ENCODE results near the gene TJP1. TPM values are rescaled to one million over a fixed set of nuclear protein-coding genes. Genes with fewer than 3 reads are reported as not detected.
"Not testable (repeated sequence)": the region's sequence is repeated elsewhere in the genome, so short reads cannot be mapped to it uniquely, and the experiment has no call there.

The TJP1 gene
- total RNA-seq, 2 experiments from 2014 or later, result not detected

GRCh38 chr15:29682361-29682760 is 139.9 kb downstream of the TJP1 start:
- Mint-ChIP-seq H3K27ac (no peak overlapping the region), H3K36me3 (ENCODE audit: low read depth) (no peaks in the 10 kb centered on the region), H3K27me3 (peaks cover 5% of the 10 kb centered on the region), H3K4me1 (peaks cover 2% of the 10 kb centered on the region), H3K9me3 (no peaks in the 10 kb centered on the region), H3K4me3 (no peak overlapping the region)
- ChIA-PET CTCF (no interaction called here), POLR2A (no interaction called here)
- DNase-seq, result no peak

GRCh38 chr15:29681946-29682345 is 140.3 kb downstream of the TJP1 start:
- Mint-ChIP-seq H3K9me3 (no peaks in the 10 kb centered on the region), H3K36me3 (ENCODE audit: low read depth) (no peaks in the 10 kb centered on the region), H3K27ac (no peak overlapping the region), H3K27me3 (peaks cover 9% of the 10 kb centered on the region), H3K4me1 (peaks cover 2% of the 10 kb centered on the region), H3K4me3 (no peak overlapping the region)
- ChIA-PET POLR2A (no interaction called here), CTCF (no interaction called here)
- no peak for DNase-seq

- CTCF ChIA-PET, result no interaction called here
- Mint-ChIP-seq H3K4me3 (no peak overlapping the region), H3K9me3 (no peaks in the 10 kb centered on the region), H3K27me3 (peaks cover 13% of the 10 kb centered on the region), H3K27ac (no peak overlapping the region), H3K4me1 (peaks cover 2% of the 10 kb centered on the region), H3K36me3 (ENCODE audit: low read depth) (no peaks in the 10 kb centered on the region)
- POLR2A ChIA-PET, result no interaction called here
- DNase-seq, result no peak
Observed at GRCh38 chr15:29681166-29681845, 141.0 kb downstream of the TJP1 start.

- peaks cover 14% of the 10 kb centered on the region for H3K27me3 Mint-ChIP-seq
- no peaks in the 10 kb centered on the region for H3K36me3 Mint-ChIP-seq (ENCODE audit: low read depth)
Observed at GRCh38 chr15:29680465-29681165, 141.7 kb downstream of the TJP1 start.

GRCh38 chr15:29678504-29679034 is 143.7 kb downstream of the TJP1 start:
- H3K4me1 Mint-ChIP-seq, result peaks cover 2% of the 10 kb centered on the region
- POLR2A ChIA-PET, result no interaction called here
- H3K4me3 Mint-ChIP-seq, result no peak overlapping the region
- CTCF ChIA-PET, result no interaction called here
- H3K27ac Mint-ChIP-seq, result peak overlapping the region; percentile 66
- no peaks in the 10 kb centered on the region for H3K36me3 Mint-ChIP-seq (ENCODE audit: low read depth)
- no peaks in the 10 kb centered on the region for H3K9me3 Mint-ChIP-seq
- H3K27me3 Mint-ChIP-seq, result peaks cover 25% of the 10 kb centered on the region
- DNase-seq, result no peak

More at GRCh38 chr15:29680465-29681165, 141.7 kb downstream of the TJP1 start:
- Mint-ChIP-seq H3K27ac (no peak overlapping the region), H3K4me3 (no peak overlapping the region), H3K4me1 (peaks cover 2% of the 10 kb centered on the region), H3K9me3 (no peaks in the 10 kb centered on the region)
- DNase-seq, result no peak
- CTCF ChIA-PET, result no interaction called here
- POLR2A ChIA-PET, result no interaction called here

- ChIA-PET POLR2A (no interaction called here), CTCF (no interaction called here)
- no peaks in the 10 kb centered on the region for H3K9me3 Mint-ChIP-seq
- no peaks in the 10 kb centered on the region for H3K36me3 Mint-ChIP-seq (ENCODE audit: low read depth)
- no peak for DNase-seq
- no peak overlapping the region for H3K4me3 Mint-ChIP-seq
- H3K27ac Mint-ChIP-seq, result peak overlapping the region; percentile 66
- peaks cover 29% of the 10 kb centered on the region for H3K27me3 Mint-ChIP-seq
- peaks cover 2% of the 10 kb centered on the region for H3K4me1 Mint-ChIP-seq
Observed at GRCh38 chr15:29677871-29678461, 144.3 kb downstream of the TJP1 start.

GRCh38 chr15:29677455-29677854 is 144.8 kb downstream of the TJP1 start:
- peaks cover 2% of the 10 kb centered on the region for H3K4me1 Mint-ChIP-seq
- POLR2A ChIA-PET, result no interaction called here
- no peaks in the 10 kb centered on the region for H3K36me3 Mint-ChIP-seq (ENCODE audit: low read depth)
- CTCF ChIA-PET, result no interaction called here
- H3K27ac Mint-ChIP-seq, result no peak overlapping the region
- H3K27me3 Mint-ChIP-seq, result peaks cover 30% of the 10 kb centered on the region
- DNase-seq, result no peak
- no peak overlapping the region for H3K4me3 Mint-ChIP-seq
- no peaks in the 10 kb centered on the region for H3K9me3 Mint-ChIP-seq

- ChIA-PET POLR2A (no interaction called here), CTCF (interaction anchor here (0.6 kb wide), 1 partner anchor 62 kb away, joined by 3 read pairs; no protein-coding TSS in a partner anchor)
- Mint-ChIP-seq H3K4me1 (peaks cover 2% of the 10 kb centered on the region), H3K36me3 (ENCODE audit: low read depth) (no peaks in the 10 kb centered on the region), H3K27ac (no peak overlapping the region), H3K9me3 (no peaks in the 10 kb centered on the region), H3K4me3 (no peak overlapping the region), H3K27me3 (peaks cover 30% of the 10 kb centered on the region)
- no peak for DNase-seq
Observed at GRCh38 chr15:29676961-29677402, 145.3 kb downstream of the TJP1 start.

GRCh38 chr15:29676374-29676960 is 145.8 kb downstream of the TJP1 start:
- H3K4me3 Mint-ChIP-seq; POLR2A ChIA-PET; H3K4me1 Mint-ChIP-seq; DNase-seq; H3K9me3 Mint-ChIP-seq; H3K36me3 Mint-ChIP-seq (ENCODE audit: low read depth); H3K27ac Mint-ChIP-seq: not testable (repeated sequence)
- peaks cover 30% of the 10 kb centered on the region for H3K27me3 Mint-ChIP-seq
- CTCF ChIA-PET, result interaction anchor here (0.6 kb wide), 1 partner anchor 62 kb away, joined by 3 read pairs; no protein-coding TSS in a partner anchor

GRCh38 chr15:29675791-29676301 is 146.4 kb downstream of the TJP1 start:
- H3K27me3 Mint-ChIP-seq, result peaks cover 30% of the 10 kb centered on the region
- H3K9me3 Mint-ChIP-seq, result no peaks in the 10 kb centered on the region
- no peak for DNase-seq
- no peaks in the 10 kb centered on the region for H3K36me3 Mint-ChIP-seq (ENCODE audit: low read depth)
- H3K27ac Mint-ChIP-seq, result no peak overlapping the region
- H3K4me1 Mint-ChIP-seq, result peaks cover 2% of the 10 kb centered on the region
- CTCF ChIA-PET, result no interaction called here
- H3K4me3 Mint-ChIP-seq, result no peak overlapping the region
- POLR2A ChIA-PET, result no interaction called here

- no peaks in the 10 kb centered on the region for H3K36me3 Mint-ChIP-seq (ENCODE audit: low read depth)
- peaks cover 2% of the 10 kb centered on the region for H3K4me1 Mint-ChIP-seq
- H3K9me3 Mint-ChIP-seq, result no peaks in the 10 kb centered on the region
- no peak for DNase-seq
- CTCF ChIA-PET, result no interaction called here
- H3K27ac Mint-ChIP-seq, result no peak overlapping the region
- H3K27me3 Mint-ChIP-seq, result peaks cover 30% of the 10 kb centered on the region
- H3K4me3 Mint-ChIP-seq, result no peak overlapping the region
- POLR2A ChIA-PET, result no interaction called here
Observed at GRCh38 chr15:29674661-29675533, 147.4 kb downstream of the TJP1 start.
